Keratinocyte (primary cell): ENCODE measurements around the gene NOL3.
A peak's percentile ranks its signal among the peaks of the same experiment; 100 is the strongest.

ENCODE experiments used
- CTCF ChIP-seq, 3 experiments: IDR thresholded peaks in 1 of 3; conservative IDR thresholded peaks in 1 of 3; optimal IDR thresholded peaks in 1 of 3; 2 replicates in 2 of 3; 3 replicates in 1 of 3; pipeline versions ENCODE3 to v1.5.1; 2011; ENCODE audit warnings: low read length in 3 of 3, mild to moderate bottlenecking in 3 of 3, moderate library complexity in 2 of 3, control low read depth in 1 of 3, inconsistent platforms in 1 of 3; ENCODE audit not compliant: insufficient read depth in 2 of 3; ENCODE audit errors: extremely low read depth in 1 of 3
- EZH2 ChIP-seq: IDR thresholded peaks from one replicate; pipeline ENCODE4 v1.6.1; 2012; ENCODE audit warnings: inconsistent platforms, mild to moderate bottlenecking, low read length, moderate library complexity

GRCh38 chr16:67191995-67192681 is 21.8 kb downstream of the NOL3 start, which contains the start of gene E2F4:
- TF ChIP-seq CTCF (optimal IDR thresholded peaks at IDR 0.05 in 1 of 3, IDR thresholded peaks at IDR 0.05 in 1 of 3, conservative IDR thresholded peaks at IDR 0.05 in 1 of 3; ENCODE audit: extremely low read depth in 1 of 3, insufficient read depth in 2 of 3, low read length in 3 of 3): no peak
- TF ChIP-seq EZH2: peak; percentile 55
